NCI-H446 (cell line): ENCODE data around the gene PDS5B.
"Not testable (repeated sequence)": the region's sequence is repeated elsewhere in the genome, so short reads cannot be mapped to it uniquely, and the experiment has no call there.

Experiments
- DNase-seq, 2 experiments: peaks; one replicate each; lab custom pipeline; 2025; lab: John Stamatoyannopoulos, UW

PDS5B gene

GRCh38 chr13:32802159-32802558, 215.9 kb downstream of the PDS5B start:
- no peak for DNase-seq

- no peak for DNase-seq
Measured at GRCh38 chr13:32804673-32805230, 218.5 kb downstream of the PDS5B start.

GRCh38 chr13:32811297-32811800, 225.1 kb downstream of the PDS5B start:
- DNase-seq = no peak

- no peak for DNase-seq
Measured at GRCh38 chr13:32821149-32821688, 235.0 kb downstream of the PDS5B start.

GRCh38 chr13:32822771-32823170, 236.5 kb downstream of the PDS5B start:
- DNase-seq = peak in 1 of 2 experiments; percentile 43

GRCh38 chr13:32823597-32823996, 237.3 kb downstream of the PDS5B start:
- no peak for DNase-seq

- no peak for DNase-seq
Measured at GRCh38 chr13:32824061-32824460, 237.8 kb downstream of the PDS5B start.

- DNase-seq = no peak
Measured at GRCh38 chr13:32824675-32825074, 238.4 kb downstream of the PDS5B start.

- DNase-seq = no peak
Measured at GRCh38 chr13:32825481-32825880, 239.2 kb downstream of the PDS5B start.

- not testable (repeated sequence) for DNase-seq
Measured at GRCh38 chr13:32826372-32826771, 240.1 kb downstream of the PDS5B start.
